ENCODE results near the gene MKLN1.

The MKLN1 gene

GRCh38 chr7:131307627-131308026 is 20.0 kb upstream of the MKLN1 start:
- Histone ChIP-seq H3K9ac (ENCODE audit: low read depth in 1 of 2, low read length in 2 of 2) (no peak overlapping the region), H3K36me3 (ENCODE audit: control insufficient read depth in 1 of 2, insufficient read depth in 2 of 2, low read length in 2 of 2) (no peaks in the 10 kb centered on the region), H3K9me3 (ENCODE audit: control insufficient read depth in 1 of 2, low read length in 2 of 2) (peaks cover 3 to 10% of the 10 kb centered on the region in 2 donors), H3K4me1 (ENCODE audit: control insufficient read depth in 1 of 2, insufficient read depth in 2 of 2, low read length in 2 of 2) (no peaks in the 10 kb centered on the region), H3K27ac (ENCODE audit: low read depth, low read length) (no peak overlapping the region), H3K4me3 (ENCODE audit: low read depth in 1 of 2, low read length in 2 of 2) (no peak overlapping the region), H3K27me3 (ENCODE audit: control insufficient read depth in 1 of 2, insufficient read depth in 2 of 2, low read length in 2 of 2) (no peaks in the 10 kb centered on the region)

- Histone ChIP-seq H3K9ac (ENCODE audit: low read depth in 1 of 2, low read length in 2 of 2) (no peak overlapping the region), H3K36me3 (ENCODE audit: control insufficient read depth in 1 of 2, insufficient read depth in 2 of 2, low read length in 2 of 2) (no peaks in the 10 kb centered on the region), H3K4me3 (ENCODE audit: low read depth in 1 of 2, low read length in 2 of 2) (no peak overlapping the region), H3K27ac (ENCODE audit: low read depth, low read length) (no peak overlapping the region), H3K4me1 (ENCODE audit: control insufficient read depth in 1 of 2, insufficient read depth in 2 of 2, low read length in 2 of 2) (no peaks in the 10 kb centered on the region), H3K9me3 (ENCODE audit: control insufficient read depth in 1 of 2, low read length in 2 of 2) (peaks cover 0 to 2% of the 10 kb centered on the region in 2 donors), H3K27me3 (ENCODE audit: control insufficient read depth in 1 of 2, insufficient read depth in 2 of 2, low read length in 2 of 2) (no peaks in the 10 kb centered on the region)
Observed at GRCh38 chr7:131312838-131313237, 14.8 kb upstream of the MKLN1 start.

GRCh38 chr7:131320603-131321002 is 7.1 kb upstream of the MKLN1 start:
- Histone ChIP-seq H3K27ac (ENCODE audit: low read depth, low read length) (no peak overlapping the region), H3K4me1 (ENCODE audit: control insufficient read depth in 1 of 2, insufficient read depth in 2 of 2, low read length in 2 of 2) (no peaks in the 10 kb centered on the region), H3K27me3 (ENCODE audit: control insufficient read depth in 1 of 2, insufficient read depth in 2 of 2, low read length in 2 of 2) (no peaks in the 10 kb centered on the region), H3K36me3 (ENCODE audit: control insufficient read depth in 1 of 2, insufficient read depth in 2 of 2, low read length in 2 of 2) (no peaks in the 10 kb centered on the region), H3K9me3 (ENCODE audit: control insufficient read depth in 1 of 2, low read length in 2 of 2) (no peaks in the 10 kb centered on the region), H3K4me3 (ENCODE audit: low read depth in 1 of 2, low read length in 2 of 2) (no peak overlapping the region), H3K9ac (ENCODE audit: low read depth in 1 of 2, low read length in 2 of 2) (no peak overlapping the region)

- H3K4me3 ChIP-seq (ENCODE audit: low read depth in 1 of 2, low read length in 2 of 2) = no peak overlapping the region
- H3K4me1 ChIP-seq (ENCODE audit: control insufficient read depth in 1 of 2, insufficient read depth in 2 of 2, low read length in 2 of 2) = peaks cover 2% of the 10 kb centered on the region in 2 donors
- no peaks in the 10 kb centered on the region for H3K36me3 ChIP-seq (ENCODE audit: control insufficient read depth in 1 of 2, insufficient read depth in 2 of 2, low read length in 2 of 2)
- H3K27ac ChIP-seq (ENCODE audit: low read depth, low read length) = no peak overlapping the region
- H3K9me3 ChIP-seq (ENCODE audit: control insufficient read depth in 1 of 2, low read length in 2 of 2) = no peaks in the 10 kb centered on the region
- no peaks in the 10 kb centered on the region for H3K27me3 ChIP-seq (ENCODE audit: control insufficient read depth in 1 of 2, insufficient read depth in 2 of 2, low read length in 2 of 2)
- no peak overlapping the region for H3K9ac ChIP-seq (ENCODE audit: low read depth in 1 of 2, low read length in 2 of 2)
Observed at GRCh38 chr7:131321656-131322055, 6.0 kb upstream of the MKLN1 start.

GRCh38 chr7:131322061-131322460 is 5.6 kb upstream of the MKLN1 start:
- H3K27ac ChIP-seq (ENCODE audit: low read depth, low read length) = no peak overlapping the region
- H3K9ac ChIP-seq (ENCODE audit: low read depth in 1 of 2, low read length in 2 of 2) = no peak overlapping the region

GRCh38 chr7:131322861-131323260 is 4.8 kb upstream of the MKLN1 start:
- H3K9ac ChIP-seq (ENCODE audit: low read depth in 1 of 2, low read length in 2 of 2) = no peak overlapping the region
- no peaks in the 10 kb centered on the region for H3K9me3 ChIP-seq (ENCODE audit: control insufficient read depth in 1 of 2, low read length in 2 of 2)
- no peak overlapping the region for H3K27ac ChIP-seq (ENCODE audit: low read depth, low read length)
- peaks cover 6 to 8% of the 10 kb centered on the region in 2 donors for H3K4me1 ChIP-seq (ENCODE audit: control insufficient read depth in 1 of 2, insufficient read depth in 2 of 2, low read length in 2 of 2)
- no peaks in the 10 kb centered on the region for H3K27me3 ChIP-seq (ENCODE audit: control insufficient read depth in 1 of 2, insufficient read depth in 2 of 2, low read length in 2 of 2)
- no peak overlapping the region for H3K4me3 ChIP-seq (ENCODE audit: low read depth in 1 of 2, low read length in 2 of 2)
- no peaks in the 10 kb centered on the region for H3K36me3 ChIP-seq (ENCODE audit: control insufficient read depth in 1 of 2, insufficient read depth in 2 of 2, low read length in 2 of 2)

More at GRCh38 chr7:131322061-131322460, 5.6 kb upstream of the MKLN1 start:
- Histone ChIP-seq H3K9me3 (ENCODE audit: control insufficient read depth in 1 of 2, low read length in 2 of 2) (no peaks in the 10 kb centered on the region), H3K4me1 (ENCODE audit: control insufficient read depth in 1 of 2, insufficient read depth in 2 of 2, low read length in 2 of 2) (peaks cover 6% of the 10 kb centered on the region in 2 donors), H3K36me3 (ENCODE audit: control insufficient read depth in 1 of 2, insufficient read depth in 2 of 2, low read length in 2 of 2) (no peaks in the 10 kb centered on the region), H3K27me3 (ENCODE audit: control insufficient read depth in 1 of 2, insufficient read depth in 2 of 2, low read length in 2 of 2) (no peaks in the 10 kb centered on the region), H3K4me3 (ENCODE audit: low read depth in 1 of 2, low read length in 2 of 2) (no peak overlapping the region)

GRCh38 chr7:131325179-131325840 is 2.4 kb upstream of the MKLN1 start:
- Histone ChIP-seq H3K4me1 (ENCODE audit: control insufficient read depth in 1 of 2, insufficient read depth in 2 of 2, low read length in 2 of 2) (peaks cover 19 to 20% of the 10 kb centered on the region in 2 donors), H3K9me3 (ENCODE audit: control insufficient read depth in 1 of 2, low read length in 2 of 2) (no peaks in the 10 kb centered on the region), H3K4me3 (ENCODE audit: low read depth in 1 of 2, low read length in 2 of 2) (no peak overlapping the region), H3K27ac (ENCODE audit: low read depth, low read length) (no peak overlapping the region), H3K27me3 (ENCODE audit: control insufficient read depth in 1 of 2, insufficient read depth in 2 of 2, low read length in 2 of 2) (no peaks in the 10 kb centered on the region), H3K9ac (ENCODE audit: low read depth in 1 of 2, low read length in 2 of 2) (no peak overlapping the region), H3K36me3 (ENCODE audit: control insufficient read depth in 1 of 2, insufficient read depth in 2 of 2, low read length in 2 of 2) (no peaks in the 10 kb centered on the region)

GRCh38 chr7:131326576-131326975 is 1.1 kb upstream of the MKLN1 start:
- no peaks in the 10 kb centered on the region for H3K36me3 ChIP-seq (ENCODE audit: control insufficient read depth in 1 of 2, insufficient read depth in 2 of 2, low read length in 2 of 2)
- H3K27me3 ChIP-seq (ENCODE audit: control insufficient read depth in 1 of 2, insufficient read depth in 2 of 2, low read length in 2 of 2) = no peaks in the 10 kb centered on the region
- H3K4me3 ChIP-seq (ENCODE audit: low read depth in 1 of 2, low read length in 2 of 2) = peak overlapping the region; percentile 83 to 97
- no peak overlapping the region for H3K27ac ChIP-seq (ENCODE audit: low read depth, low read length)
- H3K9me3 ChIP-seq (ENCODE audit: control insufficient read depth in 1 of 2, low read length in 2 of 2) = no peaks in the 10 kb centered on the region
- H3K9ac ChIP-seq (ENCODE audit: low read depth in 1 of 2, low read length in 2 of 2) = peak overlapping the region; percentile 94 to 99
- peaks cover 23% of the 10 kb centered on the region in 2 donors for H3K4me1 ChIP-seq (ENCODE audit: control insufficient read depth in 1 of 2, insufficient read depth in 2 of 2, low read length in 2 of 2)

GRCh38 chr7:131327049-131327625 is 539 bp upstream of the MKLN1 start:
- H3K4me3 ChIP-seq (ENCODE audit: low read depth in 1 of 2, low read length in 2 of 2) = peak overlapping the region; percentile 83 to 97
- H3K27me3 ChIP-seq (ENCODE audit: control insufficient read depth in 1 of 2, insufficient read depth in 2 of 2, low read length in 2 of 2) = no peaks in the 10 kb centered on the region
- peak overlapping the region; percentile 94 to 99 for H3K9ac ChIP-seq (ENCODE audit: low read depth in 1 of 2, low read length in 2 of 2)
- peak overlapping the region; percentile 96 for H3K27ac ChIP-seq (ENCODE audit: low read depth, low read length)
- H3K9me3 ChIP-seq (ENCODE audit: control insufficient read depth in 1 of 2, low read length in 2 of 2) = no peaks in the 10 kb centered on the region
- peaks cover 23% of the 10 kb centered on the region in 2 donors for H3K4me1 ChIP-seq (ENCODE audit: control insufficient read depth in 1 of 2, insufficient read depth in 2 of 2, low read length in 2 of 2)
- H3K36me3 ChIP-seq (ENCODE audit: control insufficient read depth in 1 of 2, insufficient read depth in 2 of 2, low read length in 2 of 2) = no peaks in the 10 kb centered on the region

- no peaks in the 10 kb centered on the region for H3K9me3 ChIP-seq (ENCODE audit: control insufficient read depth in 1 of 2, low read length in 2 of 2)
- H3K27ac ChIP-seq (ENCODE audit: low read depth, low read length) = peak overlapping the region; percentile 96
- H3K4me3 ChIP-seq (ENCODE audit: low read depth in 1 of 2, low read length in 2 of 2) = peak overlapping the region; percentile 83 to 97
- H3K9ac ChIP-seq (ENCODE audit: low read depth in 1 of 2, low read length in 2 of 2) = peak overlapping the region; percentile 94 to 99
- H3K4me1 ChIP-seq (ENCODE audit: control insufficient read depth in 1 of 2, insufficient read depth in 2 of 2, low read length in 2 of 2) = peaks cover 23% of the 10 kb centered on the region in 2 donors
- no peaks in the 10 kb centered on the region for H3K27me3 ChIP-seq (ENCODE audit: control insufficient read depth in 1 of 2, insufficient read depth in 2 of 2, low read length in 2 of 2)
- no peaks in the 10 kb centered on the region for H3K36me3 ChIP-seq (ENCODE audit: control insufficient read depth in 1 of 2, insufficient read depth in 2 of 2, low read length in 2 of 2)
Observed at GRCh38 chr7:131328377-131329175, 900 bp downstream of the MKLN1 start.

Data from duodenal mucosa (tissue), 2 donors.